Ishikawa (cell line): ENCODE measurements around the gene EGFLAM.

Experiments used
- EP300 ChIP-seq: IDR thresholded peaks from 2 replicates; pipeline ENCODE4 v1.6.1; 2012; ENCODE audit warnings: borderline replicate concordance
- MAX ChIP-seq: IDR thresholded peaks from 2 replicates; pipeline ENCODE4 v1.6.1; 2012

GRCh38 chr5:38383701-38384100, 125.3 kb downstream of the EGFLAM start:
- TF ChIP-seq MAX (no peak), EP300 (no peak)
